NCI-H187 (cell line): Measurements from ENCODE around the gene TBC1D3B.
"Not testable (repeated sequence)": the region's sequence is repeated elsewhere in the genome, so short reads cannot be mapped to it uniquely, and the experiment has no call there.

Source experiments
- DNase-seq, 2 experiments: peaks; one replicate each; lab custom pipeline; 2025; lab: John Stamatoyannopoulos, UW

The TBC1D3B gene

DNA sequence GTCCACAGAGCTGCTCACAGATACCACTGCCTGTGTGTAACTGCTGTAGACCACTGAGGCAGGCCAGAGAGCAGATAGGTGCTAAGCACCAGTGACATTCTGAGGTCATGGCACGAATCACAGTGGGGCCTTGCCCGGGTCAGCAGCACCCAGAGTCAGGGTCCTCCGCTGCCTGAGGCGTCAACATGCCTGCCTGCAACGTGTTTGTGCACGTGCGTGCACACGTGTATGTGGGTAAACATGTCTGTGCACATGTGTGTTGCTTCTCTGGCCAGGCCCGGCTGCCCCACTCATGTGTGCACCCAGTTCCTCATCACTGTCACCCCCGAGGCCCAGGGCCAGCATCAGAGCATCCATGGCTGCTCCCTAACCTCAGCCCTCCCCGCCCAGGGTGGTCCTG is at the start of gene TBC1D3B:
Gene TBC1D3B (minus strand): TSS at position 101 of the 400 bp plus-strand sequence. CDS start 1,586 bp downstream, outside the sequence.
- not testable (repeated sequence) for DNase-seq

DNA sequence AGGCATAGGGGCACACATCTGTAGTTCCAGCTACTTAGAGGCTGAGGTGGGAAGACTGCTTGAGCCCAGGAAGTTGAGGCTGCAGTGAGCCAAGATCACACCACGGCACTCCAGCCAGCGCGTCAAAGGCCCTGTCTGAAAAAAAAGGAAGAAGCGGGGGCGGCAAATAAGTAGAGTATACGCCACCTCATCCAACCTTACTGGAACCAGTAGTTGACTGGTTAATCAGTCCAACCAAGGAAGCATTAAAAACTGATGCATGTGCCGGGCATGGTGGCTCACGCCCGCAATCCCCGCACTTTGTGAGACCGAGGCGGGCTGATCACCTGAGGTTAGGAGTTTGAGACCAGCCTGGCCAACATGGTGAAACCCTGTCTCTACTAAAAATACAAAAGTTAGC is 46.5 kb upstream of the TBC1D3B start:
- not testable (repeated sequence) for DNase-seq

DNA sequence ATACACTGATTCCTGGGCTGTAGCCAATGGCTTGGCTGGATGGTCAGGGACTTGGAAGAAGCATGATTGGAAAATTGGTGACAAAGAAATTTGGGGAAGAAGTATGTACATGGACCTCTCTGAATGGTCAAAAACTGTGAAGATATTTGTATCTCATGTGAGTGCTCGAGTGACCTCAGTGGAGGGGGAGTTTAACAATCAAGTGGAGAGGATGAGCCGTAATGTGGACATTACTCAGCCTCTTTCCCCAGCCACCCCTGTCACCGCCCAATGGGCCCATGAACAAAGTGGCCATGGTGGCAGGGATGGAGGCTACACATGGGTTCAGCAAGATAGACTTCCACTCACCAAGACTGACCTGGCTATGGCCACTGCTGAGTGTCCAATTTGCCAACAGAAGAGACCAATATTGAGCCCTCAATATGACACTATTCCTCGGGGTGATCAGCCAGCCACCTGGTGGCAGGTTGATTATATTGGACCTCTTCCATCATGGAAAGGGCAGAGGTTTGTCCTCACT is 45.2 kb upstream of the TBC1D3B start:
- DNase-seq: not testable (repeated sequence)

DNA sequence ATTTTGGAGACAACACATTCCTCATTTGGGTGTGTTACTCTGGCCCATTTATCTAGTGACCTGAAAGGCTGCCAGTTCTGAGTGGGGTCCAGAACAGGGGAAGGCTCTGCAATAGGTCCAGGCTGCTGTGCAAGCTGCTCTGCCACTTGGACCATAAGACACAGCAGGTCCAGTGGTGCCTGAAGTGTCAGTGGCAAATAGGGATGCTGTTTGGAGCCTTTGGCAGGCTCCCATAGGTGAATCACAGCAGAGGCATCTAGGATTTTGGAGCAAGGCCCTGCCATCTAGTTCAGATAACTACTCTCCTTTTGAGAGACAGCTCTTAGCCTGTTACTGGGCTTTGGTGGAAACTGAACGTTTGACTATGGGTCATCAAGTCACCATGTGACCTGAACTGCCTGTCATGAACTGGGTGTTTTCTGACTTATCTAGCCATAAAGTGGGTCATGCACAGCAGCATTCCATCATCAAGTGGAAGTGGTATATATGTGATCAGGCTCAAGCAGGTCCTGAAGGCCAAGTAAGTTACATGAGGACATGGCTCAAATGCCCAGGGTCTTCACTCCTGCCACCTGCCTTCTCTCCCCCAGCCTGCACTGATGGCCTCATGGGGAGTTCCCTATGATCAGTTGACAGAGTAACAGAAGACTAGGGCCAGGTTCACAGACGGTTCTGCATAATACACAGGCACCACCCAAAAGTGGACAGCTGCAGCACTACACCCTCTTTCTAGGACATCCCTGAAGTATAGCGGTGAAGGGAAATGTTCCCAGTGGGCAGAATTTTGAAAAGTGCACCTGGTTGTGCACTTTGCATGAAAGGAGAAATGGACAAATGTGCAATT is 44.5 kb upstream of the TBC1D3B start:
- not testable (repeated sequence) for DNase-seq

DNA sequence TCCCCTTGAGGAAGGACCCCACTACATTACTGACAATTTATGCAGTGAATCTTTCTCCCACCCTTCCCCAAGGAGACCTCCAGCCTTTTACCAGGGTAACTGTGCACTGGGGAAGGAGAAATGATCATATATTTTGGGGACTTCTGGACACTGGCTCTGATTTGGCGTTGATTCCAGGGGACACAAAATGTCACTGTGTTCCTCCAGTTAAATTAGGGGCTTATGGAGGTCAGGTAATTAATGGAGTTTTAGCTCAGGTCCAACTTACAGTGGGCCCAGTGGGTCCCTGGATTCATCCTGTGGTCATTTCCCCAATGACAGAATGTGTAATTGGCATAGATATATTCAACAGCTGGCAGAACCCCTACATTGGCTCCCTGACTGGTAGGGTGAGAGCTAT is 43.1 kb upstream of the TBC1D3B start:
- DNase-seq: not testable (repeated sequence)

DNA sequence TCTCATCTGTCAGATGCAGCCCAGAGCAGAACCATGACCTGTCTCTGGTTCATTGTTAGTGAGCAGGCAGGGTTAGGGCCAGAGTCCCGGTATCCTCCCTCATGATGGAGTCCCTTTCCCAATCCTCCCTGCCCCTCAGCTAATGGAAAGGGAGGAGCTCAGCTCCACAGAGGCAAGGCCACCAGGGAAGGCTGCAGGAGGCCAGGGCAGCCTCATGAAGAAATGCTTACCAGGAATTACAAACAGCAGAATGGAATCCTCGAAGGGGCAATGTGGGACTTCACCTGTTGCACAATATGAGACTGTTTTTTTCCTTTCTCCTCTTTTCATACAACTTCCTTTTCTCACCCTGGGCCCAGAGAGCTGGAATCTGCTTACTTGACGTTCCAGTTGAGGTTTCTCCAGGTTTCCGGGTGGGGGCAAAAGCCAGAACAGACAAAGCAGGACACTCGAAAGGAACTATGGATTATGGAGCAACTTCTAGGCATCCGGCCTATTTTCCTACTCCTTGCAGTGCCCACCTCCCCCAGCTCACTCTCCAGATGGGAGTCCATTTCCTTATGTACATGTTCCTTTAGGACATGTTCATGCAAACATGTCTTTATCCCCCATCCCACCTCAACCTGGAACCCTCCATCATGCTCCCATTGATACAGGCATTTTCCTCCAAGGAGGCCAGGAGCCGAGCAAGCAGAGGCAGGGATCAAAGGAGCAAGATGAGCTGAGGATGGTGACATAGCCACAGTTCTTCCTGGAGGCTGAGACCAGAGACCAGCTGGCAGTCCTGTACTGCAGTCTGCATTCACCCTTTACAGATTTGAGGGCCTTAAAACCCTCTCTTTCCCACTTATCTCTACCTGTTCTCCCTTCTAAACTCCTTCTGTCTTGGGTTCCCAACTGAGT is 39.2 kb upstream of the TBC1D3B start:
- DNase-seq: not testable (repeated sequence)

DNA sequence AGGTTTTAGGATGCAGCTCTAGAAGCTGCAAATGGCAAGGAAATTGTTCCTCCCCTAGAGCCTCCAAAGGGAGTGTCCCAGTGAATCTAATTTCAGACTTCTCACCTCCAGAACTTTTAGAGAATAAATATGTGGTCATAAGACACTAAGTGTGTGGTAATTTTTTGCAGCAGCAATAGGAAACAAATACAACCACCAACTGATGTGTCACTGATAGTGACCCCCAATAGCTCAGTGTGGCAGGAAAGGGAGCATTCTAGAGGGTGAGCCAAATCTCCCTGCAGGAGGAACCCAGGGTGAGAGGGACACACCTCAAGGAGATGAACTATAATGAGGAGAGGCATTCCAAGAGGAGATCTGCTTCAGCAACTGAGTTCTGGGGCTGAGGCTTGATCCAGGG is 38.5 kb upstream of the TBC1D3B start:
- DNase-seq: no peak

DNA sequence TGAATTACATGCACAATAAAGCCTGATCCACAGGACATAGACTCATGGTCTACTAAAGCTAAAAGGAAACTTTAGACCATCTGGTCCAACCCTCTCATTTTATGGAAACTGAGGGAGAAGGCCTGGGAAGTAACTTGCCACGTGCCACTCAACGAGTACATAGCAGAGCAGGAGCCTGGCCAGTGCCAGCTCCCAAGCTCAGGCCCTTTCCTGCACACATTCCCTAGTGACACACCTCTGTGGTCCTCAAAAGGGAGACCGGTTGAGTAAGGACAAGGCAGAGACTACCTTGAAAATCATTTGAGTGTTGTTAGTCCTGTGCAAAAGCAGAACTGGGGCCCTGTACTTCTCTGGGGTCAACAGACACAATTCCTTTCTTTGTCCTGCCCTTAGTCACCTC is 37.3 kb upstream of the TBC1D3B start:
- DNase-seq: no peak

DNA sequence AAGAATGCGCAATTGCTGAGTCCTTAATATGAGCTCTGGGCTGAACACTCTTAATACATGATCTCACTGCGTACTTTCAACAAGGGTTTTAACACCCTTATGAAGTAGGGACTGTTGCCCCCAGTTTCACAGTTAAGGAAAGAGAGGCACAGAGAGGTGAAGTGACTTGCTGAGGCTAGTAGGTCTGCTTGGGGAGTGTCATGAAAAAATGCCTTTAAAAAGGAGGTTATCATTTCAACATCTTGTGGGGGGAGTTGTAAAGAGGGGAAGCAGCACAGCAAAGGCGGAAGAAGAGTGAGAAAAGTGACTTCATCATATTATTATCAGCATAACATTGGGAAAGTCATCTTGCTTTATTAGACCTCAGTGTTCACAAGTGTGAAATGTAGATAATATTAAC is 36.5 kb upstream of the TBC1D3B start:
- no peak for DNase-seq

DNA sequence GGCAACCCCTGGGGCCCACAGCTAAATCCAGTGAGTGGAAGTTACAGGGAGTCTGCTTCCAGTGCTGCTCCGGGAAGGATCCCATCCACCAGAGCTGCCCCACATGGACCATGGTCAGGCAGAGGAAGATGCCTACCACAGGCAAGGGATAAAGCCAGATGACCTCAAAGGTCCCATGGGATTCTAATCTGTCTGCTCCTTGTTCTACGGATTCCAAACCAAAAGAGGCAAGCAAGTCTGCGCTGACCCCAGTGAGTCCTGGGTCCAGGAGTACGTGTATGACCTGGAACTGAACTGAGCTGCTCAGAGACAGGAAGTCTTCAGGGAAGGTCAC is 35.8 kb upstream of the TBC1D3B start:
- no peak for DNase-seq

DNA sequence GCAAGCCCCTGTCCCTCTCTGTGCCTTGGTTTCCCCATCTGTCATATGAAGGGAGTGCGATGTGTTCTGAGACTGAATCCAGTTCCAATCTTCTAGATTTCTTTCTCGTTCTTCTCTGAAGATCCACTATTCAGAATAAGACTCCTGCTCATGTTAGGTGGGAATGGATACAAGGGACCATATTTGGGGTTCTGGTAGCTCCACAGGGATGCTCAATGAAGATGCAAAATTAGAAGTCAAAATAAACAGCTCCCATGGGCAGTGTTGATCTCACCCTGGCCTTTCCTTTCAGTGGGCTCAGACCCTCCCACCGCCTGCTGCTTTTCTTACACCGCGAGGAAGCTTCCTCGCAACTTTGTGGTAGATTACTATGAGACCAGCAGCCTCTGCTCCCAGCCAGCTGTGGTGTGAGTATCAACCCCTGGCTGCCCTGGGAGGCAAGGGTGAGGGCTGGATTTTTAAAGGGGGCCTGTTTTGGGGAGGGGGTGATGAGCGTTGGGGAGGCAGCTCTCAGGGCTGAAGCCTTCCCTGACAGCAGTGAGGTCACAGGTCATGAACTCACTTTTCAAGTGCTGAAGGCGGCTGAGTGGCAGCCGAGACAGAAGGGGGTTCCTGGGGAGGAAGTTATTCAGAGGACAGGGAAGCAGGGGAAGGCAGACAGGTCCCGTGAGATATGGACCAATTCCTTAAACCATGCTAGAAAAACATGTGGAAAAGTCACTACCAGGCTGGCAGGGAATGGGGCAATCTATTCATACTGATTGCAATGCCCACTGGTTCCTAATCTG is 35.2 kb upstream of the TBC1D3B start:
- not testable (repeated sequence) for DNase-seq

DNA sequence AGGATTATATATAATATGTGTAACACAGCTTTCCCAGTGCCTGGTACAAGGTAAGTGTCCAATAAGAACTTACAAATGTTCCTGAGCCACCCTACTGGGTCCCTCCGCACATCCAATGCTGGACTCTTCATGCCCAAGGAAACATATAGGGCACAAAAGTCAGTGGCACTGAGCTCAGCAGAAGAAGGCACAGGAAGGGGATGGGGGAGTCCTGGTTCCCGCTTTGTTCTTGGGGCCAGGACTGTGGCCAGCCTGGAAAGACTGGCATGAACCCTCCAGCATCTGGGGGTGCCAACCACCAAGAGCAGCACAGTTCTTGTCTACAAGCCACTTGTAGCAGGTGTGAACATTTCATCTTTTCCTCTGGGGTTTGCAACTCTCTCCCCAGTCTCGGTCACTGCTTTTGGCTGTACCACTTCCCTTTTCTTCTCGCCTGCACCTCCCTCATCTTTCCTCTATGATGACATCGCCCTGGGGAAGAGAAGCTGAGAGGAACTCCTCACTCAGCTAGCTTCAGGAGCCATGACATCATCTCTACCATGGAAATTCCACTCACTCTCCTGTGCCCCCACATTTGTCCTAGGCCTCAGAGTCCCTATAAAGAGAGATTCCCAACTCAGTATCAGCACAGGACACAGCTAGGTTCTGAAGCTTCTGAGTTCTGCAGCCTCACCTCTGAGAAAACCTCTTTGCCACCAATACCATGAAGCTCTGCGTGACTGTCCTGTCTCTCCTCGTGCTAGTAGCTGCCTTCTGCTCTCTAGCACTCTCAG is 34.2 kb upstream of the TBC1D3B start, which contains the start of gene CCL4L2:
Gene CCL4L2 (plus strand): TSS at position 625 of the 773 bp plus-strand sequence.
- DNase-seq: not testable (repeated sequence)

DNA sequence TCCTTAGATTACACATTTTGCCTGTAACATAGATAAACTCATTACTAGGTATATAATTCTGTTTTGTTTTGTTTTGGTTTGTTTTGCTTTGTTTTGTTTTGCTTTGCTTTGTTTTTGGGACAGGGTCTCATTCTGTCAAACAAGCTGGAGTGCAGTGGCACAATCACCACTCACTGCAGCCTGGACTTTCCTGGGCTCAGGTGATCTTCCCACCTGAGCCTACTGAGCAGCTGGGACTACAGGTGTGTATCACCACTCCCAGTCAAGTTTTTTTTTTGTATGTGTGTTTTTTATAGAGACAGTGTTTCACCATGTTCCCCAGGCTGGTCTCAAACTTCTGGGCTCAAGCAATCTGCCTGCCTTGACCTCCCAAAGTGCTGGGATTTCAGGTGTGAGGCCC is 33.1 kb upstream of the TBC1D3B start:
- DNase-seq: no peak

DNA sequence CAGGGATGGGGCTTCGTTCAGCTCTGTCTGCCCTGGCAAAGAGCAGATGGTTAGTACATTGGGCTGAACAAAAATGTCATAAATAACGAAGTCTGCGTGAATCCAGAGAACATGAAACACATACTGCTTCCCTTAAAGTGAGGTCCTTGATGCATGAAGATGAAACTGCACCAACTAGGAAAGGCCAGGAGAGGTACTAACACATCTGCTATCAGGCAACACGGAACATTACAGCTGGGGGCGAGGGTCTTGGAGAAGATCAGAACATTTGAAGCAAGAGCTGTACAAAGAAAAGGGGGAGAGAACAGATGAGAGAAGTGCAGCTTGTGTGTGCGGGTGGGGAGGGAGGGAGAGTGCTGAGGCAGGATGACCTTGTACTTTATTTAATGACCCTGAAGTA is 30.9 kb upstream of the TBC1D3B start:
- DNase-seq: not testable (repeated sequence)

DNA sequence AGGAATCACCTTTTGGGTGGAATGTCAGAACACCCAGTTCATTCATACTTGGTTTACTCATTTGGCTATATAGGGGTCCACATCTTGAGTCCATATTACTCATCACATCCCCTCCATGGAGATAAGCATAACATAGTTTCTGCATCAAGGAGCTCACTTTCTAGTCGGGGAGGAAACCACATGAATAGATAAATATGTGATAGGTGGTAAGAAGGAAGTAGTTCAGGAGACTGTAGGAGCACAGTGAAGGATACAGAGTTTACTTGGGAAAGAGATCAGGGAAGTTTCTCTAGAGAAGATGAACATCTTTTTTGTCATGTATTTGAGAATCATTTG is 30.0 kb upstream of the TBC1D3B start:
- DNase-seq: not testable (repeated sequence)

DNA sequence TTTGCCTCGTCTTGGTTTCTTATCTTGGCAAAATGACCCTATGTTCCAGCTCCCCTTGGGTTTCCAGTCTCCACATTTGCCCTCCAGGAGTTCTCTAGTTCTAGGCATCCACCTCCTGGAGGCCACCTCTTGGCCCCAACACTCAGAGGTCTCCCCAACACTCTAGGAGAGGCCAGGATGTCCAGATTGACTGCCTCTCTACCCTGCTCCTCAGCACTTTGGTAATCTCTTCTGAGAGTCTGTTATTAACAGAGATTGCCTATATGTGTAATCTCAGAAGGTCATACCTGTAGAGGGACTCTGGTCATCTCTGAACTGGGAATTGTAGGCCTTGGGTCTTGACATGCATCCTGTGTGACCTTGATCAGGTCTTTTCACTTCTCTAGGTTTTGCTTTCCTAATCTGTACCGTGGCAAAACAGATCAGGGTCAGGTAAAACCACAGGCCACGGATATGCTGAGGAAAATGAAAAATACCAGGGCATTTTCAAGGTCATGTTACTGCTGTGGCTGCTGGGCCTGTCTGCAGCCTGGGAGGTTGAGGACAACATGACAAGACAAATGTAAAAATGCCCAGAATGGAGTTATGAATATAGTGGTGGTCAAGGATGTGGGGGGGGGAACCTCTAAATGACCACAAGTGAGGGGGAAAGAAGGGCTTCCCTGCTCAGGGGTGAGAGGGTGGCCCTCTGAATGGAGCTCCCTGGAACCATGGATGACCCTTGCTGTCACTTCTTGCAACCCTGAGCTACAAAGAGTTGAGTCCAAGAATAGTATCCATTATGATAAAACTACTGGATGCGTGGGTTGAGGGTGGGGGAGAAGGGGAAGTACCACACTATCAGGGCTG is 29.4 kb upstream of the TBC1D3B start:
- no peak for DNase-seq

DNA sequence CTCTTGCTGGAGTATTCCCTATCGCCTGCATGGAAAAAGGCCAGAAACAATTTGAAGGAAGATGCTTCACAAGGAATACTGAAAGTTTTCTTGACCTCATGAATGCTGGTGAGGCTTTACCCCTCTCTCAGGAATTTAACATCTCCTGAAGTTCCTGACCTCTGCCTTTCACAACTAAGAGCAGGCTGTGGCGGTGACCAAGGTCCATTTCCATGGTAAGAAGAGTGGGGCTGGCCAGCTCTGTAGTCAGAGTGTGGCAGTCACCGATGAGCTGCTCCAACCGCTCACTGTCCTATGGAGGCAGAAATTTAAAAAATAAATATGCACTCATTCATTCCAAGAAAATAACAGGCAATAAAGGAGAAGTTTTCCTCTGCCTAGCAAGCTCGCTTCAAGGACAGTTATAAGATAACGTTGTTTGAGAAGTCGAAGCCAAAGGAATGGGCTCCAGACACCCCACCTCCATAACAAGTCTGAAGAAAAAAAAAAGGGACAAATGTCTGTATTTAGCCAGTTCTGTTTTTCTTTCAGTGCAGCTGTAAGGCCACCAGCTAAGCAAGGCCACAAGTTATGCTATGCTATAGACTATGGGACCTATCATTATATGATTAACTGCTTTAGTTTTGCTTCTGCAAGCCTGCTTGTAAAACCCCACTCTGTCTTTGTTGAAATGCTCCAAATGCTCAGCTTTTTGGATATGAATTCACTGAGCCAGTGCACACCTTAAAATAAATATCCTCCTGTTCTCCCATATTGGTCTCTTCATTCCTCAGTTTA is 28.5 kb upstream of the TBC1D3B start:
- no peak for DNase-seq

DNA sequence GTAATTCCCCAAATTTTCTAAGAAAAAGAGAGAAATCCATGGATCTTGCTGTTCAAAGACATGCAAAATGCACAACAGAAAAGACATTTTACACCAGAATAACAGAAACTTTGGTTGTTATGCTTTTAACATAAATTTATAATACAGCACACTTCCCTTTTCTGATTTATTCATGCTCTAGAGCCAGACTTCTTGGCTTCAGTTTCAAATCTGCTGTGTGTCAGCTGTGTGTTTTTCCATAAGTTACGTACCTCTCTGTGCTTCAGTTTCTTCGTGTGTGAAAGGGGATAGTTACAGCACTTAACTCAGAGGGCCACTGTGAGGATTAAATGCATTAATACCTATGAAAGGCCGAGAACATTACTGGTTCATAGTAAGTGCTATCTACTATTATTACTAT is 26.9 kb upstream of the TBC1D3B start:
- no peak for DNase-seq

DNA sequence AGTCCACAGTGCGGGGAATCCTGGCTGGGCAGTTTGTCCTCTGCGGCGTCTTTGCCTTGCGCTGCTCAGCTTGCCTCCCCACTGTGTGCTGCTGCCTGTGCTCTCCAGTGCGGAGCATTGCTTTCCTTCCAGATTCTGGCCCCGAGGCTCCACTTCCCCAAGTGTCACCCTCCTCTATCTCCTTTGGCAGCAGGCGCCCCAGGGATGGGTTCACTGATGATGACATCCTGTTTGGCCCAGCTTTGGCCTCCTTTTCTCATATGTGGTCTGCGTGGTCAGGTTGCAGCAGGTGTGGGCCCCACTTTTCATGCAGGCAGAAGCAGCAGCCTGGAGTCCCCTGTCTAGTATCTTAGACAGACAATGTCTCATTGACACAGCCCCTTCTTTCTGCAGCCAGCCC is 25.1 kb upstream of the TBC1D3B start:
- not testable (repeated sequence) for DNase-seq
